Measurements from ENCODE around the gene SNRPA1.
A peak's percentile ranks its signal among the peaks of the same experiment; 100 is the strongest.

SNRPA1 gene

GRCh38 chr15:101251830-101252820, 42.9 kb downstream of the SNRPA1 start, which contains the start of gene CHSY1:
TSS of gene CHSY1 (minus strand) at chr15:101252048. CDS start at chr15:101251456, 592 bp downstream.
- TF ChIP-seq CTCF (IDR thresholded peaks at IDR 0.05; ENCODE audit: control insufficient read depth, extremely low read depth, insufficient read depth) = peak; percentile 45
- peak; percentile 61 for DNase-seq (ENCODE audit: low read depth)

GRCh38 chr15:101250873-101251829, 43.9 kb downstream of the SNRPA1 start:
- peak overlapping the region; percentile 77 for H3K4me3 ChIP-seq (ENCODE audit: low read depth, low read length)
- TF ChIP-seq CTCF (IDR thresholded peaks at IDR 0.05; ENCODE audit: control insufficient read depth, extremely low read depth, insufficient read depth) = no peak
- DNase-seq (ENCODE audit: low read depth) = no peak

More at GRCh38 chr15:101251830-101252820, 42.9 kb downstream of the SNRPA1 start, which contains the start of gene CHSY1:
- H3K4me3 ChIP-seq (ENCODE audit: low read depth, low read length) = peak within 1 kb of the TSS; percentile 77

GRCh38 chr15:101250341-101250831, 44.7 kb downstream of the SNRPA1 start:
- H3K4me3 ChIP-seq (ENCODE audit: low read depth, low read length) = peak overlapping the region; percentile 77
- TF ChIP-seq CTCF (IDR thresholded peaks at IDR 0.05; ENCODE audit: control insufficient read depth, extremely low read depth, insufficient read depth) = no peak
- no peak for DNase-seq (ENCODE audit: low read depth)

- H3K4me3 ChIP-seq (ENCODE audit: low read depth, low read length) = no peak overlapping the region
- peak; percentile 68 for DNase-seq (ENCODE audit: low read depth)
- TF ChIP-seq CTCF (IDR thresholded peaks at IDR 0.05; ENCODE audit: control insufficient read depth, extremely low read depth, insufficient read depth) = no peak
Observed at GRCh38 chr15:101248274-101248673, 46.8 kb downstream of the SNRPA1 start.

GRCh38 chr15:101246824-101247745, 48.0 kb downstream of the SNRPA1 start:
- no peak for TF ChIP-seq CTCF (IDR thresholded peaks at IDR 0.05; ENCODE audit: control insufficient read depth, extremely low read depth, insufficient read depth)
- DNase-seq (ENCODE audit: low read depth) = no peak
- no peak overlapping the region for H3K4me3 ChIP-seq (ENCODE audit: low read depth, low read length)
